GM19328 (cell line): ENCODE measurements around the gene SIX3.

Experiments
- ATAC-seq: cut with Tn5 transposase; IDR thresholded peaks from one replicate; pipeline ENCODE4 v1.9.1; 2021; ENCODE audit warnings: mild to moderate bottlenecking, moderate library complexity; ENCODE audit not compliant: unreplicated experiment

Gene SIX3

DNA sequence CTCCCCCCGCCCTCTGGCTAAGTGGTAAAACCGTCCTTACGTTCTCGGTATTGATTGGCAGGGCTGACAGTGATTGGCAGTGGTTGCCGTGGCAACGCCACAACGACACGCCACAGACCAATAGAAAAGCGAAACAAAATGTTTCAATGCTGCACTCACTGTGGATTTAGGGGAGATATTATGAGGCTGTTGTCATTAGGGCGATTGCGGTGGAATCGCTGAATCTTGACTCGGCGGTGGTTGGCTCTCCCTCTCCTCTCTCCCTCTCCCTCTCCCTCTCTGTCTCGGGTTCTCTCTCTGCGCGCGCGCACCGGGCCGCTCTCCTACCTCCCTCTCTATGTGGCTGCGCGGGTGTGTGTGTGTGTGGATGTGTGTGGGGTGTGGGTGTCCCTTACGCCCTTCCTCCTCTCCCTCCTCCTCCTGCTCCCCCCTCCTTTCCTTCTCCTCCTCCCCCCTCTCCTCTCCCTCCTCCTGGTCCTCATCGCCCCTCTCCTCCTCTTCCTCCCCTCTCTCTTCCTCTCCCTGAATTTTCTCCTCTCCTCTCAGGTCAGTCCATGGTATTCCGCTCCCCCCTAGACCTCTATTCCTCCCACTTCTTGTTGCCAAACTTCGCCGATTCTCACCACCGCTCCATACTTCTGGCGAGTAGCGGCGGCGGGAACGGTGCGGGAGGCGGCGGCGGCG is at the start of gene SIX3:
TSS of gene SIX3 (plus strand) at position 152 of the 684 bp plus-strand sequence. CDS start at position 555, 403 bp downstream.
- no peak for ATAC-seq

DNA sequence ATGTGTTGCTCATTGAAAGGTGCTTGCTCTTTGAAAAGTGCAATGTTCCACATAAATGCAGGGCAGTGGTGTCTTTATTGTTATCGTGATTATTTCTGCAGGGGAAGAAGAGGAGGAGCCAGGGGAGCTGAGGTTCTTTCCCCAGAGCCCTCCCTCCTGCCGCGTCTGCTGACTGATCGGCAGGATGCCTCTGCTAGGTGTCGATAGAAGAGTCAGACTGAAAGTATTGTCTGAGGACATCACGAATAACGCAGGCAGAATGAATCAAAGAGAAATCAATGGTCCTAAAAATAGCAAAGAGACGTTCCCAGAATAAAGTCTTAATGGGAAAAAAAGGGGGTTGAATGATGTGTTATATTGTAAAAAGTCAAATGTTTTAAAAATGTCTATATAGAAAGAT is 47.4 kb upstream of the SIX3 start:
- ATAC-seq = no peak

DNA sequence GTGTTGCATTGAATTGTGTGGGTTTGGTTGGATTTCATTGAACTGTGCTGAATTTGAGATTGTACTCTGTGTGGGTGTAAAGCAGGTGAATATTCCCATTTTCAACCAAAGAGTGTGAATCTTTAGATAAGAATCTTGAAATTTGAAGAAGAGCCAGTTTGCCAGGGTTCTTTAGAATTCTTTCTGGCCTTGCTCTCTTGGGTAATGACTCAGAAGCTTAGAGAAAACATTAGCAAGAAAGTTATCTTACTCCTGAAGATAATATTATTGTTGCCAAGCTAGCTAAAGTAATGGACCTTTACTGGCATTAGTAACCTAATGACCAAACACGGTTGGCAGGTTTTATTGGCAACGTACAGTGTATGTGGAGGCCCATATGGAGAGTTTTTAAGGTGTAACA is 46.4 kb upstream of the SIX3 start:
- ATAC-seq = no peak

DNA sequence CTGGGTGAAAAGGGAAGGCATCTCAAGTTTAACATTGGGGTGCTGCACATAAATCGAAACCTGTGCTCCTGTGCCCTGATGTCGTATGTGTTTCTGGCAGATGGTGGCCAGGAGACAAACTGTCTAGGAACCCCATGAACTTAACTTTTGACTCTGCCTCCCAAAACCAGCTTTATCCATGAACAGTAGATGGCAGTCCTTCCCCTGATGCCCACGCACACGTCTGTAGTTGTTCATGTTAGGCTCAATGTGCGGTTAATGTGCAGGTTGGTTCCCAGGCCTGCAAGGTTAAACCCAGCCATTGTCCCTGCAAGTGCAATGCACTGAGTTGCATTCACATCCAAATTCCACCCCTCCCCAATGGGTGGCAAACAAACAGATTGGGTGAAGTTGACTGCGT is 44.1 kb upstream of the SIX3 start:
- no peak for ATAC-seq

DNA sequence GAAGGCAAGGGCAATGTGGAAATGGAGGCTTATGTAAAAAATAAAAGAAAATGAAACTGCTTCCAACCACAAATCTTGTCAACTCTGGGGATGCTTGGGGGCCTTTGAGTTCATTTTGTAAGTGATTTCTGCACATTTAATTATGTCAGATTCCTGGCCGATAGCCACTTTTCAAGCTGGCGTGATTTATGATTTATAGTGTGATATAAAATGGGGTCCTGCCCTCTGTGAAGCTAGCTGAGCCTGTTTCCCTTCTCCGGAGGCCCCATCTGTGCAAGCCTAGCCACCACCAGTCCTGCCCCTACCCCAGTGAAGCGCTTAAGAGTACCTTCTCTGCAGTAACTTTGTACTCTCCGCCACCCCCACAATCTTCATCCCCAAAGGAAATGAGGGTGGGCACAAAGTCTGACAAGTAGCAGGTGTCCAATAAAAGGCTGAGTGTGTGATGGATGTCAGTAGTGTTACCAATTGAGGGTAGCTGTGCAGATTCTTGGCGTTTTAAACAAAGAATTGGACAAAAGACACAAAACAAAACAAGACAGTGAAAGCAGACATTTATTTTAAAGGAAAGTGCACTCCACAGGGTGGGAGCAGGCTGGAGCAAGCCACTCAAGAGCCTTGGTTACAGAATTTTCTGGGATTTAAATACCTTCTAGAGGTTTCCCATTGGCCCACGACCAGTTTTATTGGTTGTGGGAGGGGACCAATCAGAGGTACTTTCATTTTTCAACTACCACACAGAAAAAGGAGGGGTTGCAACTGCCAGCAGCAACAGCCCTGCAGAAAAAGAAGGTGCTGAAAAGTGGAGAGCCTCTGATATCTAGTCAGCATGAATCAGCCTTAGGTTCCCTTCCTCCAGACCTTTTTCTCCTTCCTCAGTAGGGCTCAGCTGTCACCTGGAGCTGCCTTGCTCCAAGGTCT is 39.0 kb upstream of the SIX3 start:
- ATAC-seq = no peak

DNA sequence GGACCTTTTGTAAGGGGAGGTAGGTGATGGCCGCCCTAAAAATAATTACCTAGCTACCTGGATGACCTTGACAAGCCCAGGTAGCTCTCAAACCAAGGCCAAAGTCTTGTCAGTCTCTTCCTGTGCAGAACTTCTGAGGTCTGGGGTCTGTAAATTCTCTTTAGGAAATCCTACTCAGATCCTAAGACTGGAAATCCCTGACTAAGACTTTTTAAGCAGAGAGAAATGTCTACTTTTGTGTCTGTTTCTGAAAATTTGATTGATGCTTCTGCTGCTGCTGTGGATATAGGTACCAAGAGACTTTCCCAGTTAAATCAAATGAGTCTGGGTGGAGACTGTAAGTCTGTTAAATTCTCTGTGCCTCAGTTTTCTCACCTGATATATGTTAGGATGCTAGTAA is 36.9 kb upstream of the SIX3 start:
- ATAC-seq = no peak

DNA sequence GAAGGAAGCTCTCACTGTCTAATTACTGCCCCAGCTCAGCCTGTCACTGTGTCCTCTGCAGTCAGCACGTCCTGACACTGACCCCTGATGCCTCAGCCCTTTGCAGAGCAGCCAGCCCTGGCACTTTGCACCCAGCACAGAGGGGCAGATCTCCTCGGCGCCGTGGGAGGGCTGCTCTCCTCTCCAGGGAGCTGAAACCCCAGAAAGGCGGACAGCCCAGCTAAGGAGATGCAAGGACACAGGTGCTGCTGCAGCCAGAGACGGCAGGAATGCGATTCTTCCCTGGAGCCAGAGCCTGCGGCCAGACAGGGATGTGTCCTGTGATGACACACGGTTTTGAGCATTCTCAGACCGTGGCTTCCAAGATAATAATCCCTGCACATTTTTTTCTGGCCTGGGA is 34.5 kb upstream of the SIX3 start:
- no peak for ATAC-seq

DNA sequence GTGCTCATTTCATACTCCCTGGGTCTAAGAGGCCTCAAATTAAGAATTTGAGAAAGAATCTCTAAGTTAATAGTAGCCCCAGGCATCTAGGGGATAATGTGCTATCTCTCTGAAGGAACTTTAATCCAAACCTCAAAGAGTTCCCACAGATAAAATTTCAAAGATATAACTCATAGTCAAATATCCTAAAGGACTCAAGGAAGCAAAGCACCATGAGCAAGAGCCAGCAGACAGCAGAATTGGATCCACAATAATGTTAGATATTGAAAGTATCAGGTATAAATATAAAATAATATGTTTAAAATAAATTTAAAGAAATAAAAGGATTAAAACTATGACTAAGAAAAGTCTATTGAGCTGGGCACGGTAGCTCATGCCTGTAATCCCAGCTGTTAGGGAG is 31.7 kb upstream of the SIX3 start:
- ATAC-seq = no peak

DNA sequence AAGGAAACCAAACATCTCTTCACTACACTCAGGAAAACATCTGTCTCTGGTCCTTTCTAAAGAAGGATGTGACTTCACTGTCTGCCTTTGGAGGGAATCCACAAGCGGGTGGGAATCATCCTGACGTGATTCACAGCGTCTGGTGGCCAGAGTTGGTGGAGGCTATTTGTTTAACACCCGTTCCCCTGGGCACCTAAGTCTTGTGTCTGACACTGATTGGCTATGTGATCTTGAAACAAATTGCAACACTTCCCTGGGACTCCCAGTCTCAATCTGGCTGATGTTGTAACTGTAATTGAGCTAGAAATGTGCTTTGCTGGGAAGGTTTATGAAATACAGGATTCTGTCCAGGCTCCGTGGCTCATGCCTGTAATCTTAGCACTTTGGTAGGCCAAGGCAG is 28.8 kb upstream of the SIX3 start:
- no peak for ATAC-seq

DNA sequence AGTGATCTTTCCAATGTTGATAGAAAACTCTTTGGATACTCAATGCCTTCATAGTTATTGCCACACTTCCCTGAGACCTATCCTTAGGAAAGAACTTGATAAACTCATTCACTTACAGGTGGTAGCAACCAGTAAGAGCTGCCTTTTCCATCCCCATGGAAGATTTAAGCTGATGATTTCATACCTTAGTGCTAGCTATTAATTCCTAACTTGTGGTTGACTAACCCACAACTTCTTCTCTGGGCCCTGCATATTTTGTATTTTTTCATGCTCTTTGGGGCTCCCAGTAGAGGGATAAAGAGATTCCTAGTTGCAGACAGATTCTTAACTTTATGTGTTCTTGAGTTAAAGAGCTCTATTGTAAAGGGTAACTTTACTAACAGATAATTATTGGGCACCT is 25.2 kb upstream of the SIX3 start:
- ATAC-seq = no peak

DNA sequence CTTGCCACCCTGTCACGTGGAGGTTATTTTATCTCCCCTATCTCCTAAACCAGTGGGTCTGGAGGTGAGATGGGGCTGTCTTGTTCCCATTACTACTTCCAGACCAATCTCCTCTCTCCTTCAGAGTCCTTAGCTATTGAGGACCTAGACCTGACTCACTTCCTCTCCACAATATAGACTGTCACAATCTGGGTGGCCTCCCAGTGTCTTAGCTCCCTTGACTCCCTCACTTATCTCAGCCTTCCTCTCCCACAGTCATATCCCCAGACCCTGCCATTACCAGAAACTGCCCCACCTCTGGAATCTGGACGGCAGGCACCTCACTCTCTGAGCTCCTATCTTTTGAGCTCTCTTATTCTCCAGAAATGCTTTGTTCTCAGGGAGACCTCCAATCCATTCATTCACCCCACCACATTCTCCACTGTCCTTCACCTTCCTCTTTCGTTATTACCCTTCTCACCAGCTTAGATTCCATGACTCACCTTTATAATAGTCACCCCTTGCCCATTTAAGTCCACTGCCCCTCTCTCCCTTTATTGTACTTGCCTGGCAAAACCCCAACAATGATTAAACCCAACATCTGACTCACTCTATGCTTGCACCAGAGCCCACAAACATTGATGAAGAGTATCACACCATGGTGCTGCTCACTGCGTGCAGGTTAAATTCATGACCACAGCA is 23.3 kb upstream of the SIX3 start:
- ATAC-seq = no peak

DNA sequence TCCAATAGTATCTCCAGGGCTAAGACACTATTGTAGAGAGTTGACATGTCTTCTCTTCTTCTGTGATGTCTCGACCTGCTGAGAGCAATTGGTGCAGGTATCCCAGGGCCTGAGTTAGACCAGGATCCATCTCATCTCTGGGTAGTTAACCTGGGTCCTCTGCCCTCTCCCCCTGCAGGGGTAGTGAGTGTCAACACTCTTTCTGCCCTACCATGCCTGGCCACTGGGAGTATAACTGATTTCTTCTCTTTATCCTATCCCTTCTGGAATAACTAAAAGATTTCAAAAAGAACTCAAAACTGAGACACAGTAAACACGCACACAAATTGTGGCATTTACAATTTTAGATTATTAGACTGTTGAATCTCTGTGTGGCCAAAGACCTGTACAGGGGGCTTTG is 20.8 kb upstream of the SIX3 start:
- ATAC-seq = no peak

DNA sequence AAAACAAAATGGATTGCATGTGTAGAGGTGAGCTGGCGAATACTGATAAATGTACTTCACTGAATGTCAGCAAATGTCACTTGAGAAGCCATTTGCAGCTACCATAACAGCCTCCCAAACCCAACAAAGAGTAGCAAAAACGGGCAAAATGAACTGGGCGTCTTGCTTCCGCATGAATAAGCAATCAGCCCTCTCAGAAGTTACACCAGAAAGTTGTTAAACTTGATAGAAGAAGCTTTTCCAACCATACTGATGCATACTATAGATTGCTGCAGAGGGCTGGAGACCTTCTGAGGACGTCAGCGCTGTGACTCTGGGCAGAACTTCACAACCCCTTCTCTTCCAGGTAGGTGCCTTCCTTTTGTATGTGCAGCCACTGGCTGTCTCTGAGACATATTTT is 18.7 kb upstream of the SIX3 start:
- ATAC-seq = no peak

DNA sequence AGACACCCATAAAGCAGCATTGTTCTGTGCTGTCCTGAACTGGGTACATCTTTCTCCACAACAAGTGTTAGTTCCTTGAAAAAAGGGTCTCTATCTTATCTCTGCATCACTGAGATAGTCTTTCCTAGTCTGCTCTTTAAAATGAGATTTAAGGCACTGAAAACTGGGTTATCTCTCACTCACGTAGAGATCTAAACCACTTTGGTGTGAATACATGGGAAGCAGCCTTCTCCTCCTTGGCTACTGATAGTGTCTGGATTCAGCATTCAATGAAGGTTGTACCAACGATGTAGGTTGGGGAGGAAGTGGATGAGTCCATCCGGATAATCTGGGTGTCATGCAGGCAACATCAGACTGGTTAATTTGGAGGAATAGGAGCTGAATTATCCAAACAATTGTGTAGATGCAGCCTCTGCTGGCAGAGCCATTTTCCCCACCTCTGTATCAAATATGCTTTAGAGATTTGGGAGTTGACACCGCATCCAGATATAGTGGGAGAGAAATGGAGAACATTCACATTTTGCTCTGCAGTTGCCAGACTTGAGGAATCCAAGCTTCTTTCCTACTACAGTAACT is 15.9 kb upstream of the SIX3 start:
- ATAC-seq = no peak

DNA sequence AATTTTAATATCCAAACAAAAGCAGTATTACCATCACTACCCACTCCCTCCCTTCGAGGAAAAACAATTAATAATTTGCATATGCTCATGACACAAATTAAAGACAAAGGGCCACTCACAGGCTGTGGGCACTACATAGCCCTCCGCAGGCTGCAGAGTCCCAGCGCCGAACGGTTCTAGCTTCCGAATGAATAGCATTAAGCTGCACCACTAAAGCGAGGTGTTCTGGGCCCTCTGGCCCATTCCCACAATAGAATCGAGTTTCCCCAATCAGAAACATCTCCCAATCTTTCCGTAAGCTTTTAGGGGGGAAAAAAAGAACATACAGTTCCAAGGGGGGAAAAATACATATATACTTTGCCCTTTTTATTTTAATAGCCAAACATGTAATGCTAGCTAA is 14.5 kb upstream of the SIX3 start:
- ATAC-seq = no peak

DNA sequence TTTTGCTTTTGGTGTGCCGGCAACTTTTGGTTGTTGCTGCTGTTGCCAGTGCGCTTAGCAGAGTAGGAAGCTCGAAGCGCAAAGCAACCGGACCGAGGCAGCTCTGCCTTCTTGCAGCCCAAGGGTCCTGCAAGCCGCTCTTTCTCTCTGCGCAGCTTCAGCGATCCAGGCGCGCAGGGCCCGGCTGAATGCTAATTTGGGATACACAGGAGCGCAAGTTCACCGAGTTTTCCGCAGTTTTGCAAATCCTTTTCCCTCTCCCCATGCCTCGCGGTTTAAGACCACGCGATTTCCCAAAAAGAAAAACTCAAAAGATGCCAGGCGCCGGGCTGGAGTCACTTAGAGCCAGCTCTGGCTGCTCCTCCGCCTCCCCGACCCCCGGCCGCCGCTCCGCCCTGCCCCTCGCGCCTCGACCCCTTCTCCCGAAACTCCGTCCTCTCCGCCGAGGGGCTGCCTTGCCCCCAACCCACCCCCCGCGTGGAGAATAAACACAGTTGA is 13.5 kb upstream of the SIX3 start:
- no peak for ATAC-seq

DNA sequence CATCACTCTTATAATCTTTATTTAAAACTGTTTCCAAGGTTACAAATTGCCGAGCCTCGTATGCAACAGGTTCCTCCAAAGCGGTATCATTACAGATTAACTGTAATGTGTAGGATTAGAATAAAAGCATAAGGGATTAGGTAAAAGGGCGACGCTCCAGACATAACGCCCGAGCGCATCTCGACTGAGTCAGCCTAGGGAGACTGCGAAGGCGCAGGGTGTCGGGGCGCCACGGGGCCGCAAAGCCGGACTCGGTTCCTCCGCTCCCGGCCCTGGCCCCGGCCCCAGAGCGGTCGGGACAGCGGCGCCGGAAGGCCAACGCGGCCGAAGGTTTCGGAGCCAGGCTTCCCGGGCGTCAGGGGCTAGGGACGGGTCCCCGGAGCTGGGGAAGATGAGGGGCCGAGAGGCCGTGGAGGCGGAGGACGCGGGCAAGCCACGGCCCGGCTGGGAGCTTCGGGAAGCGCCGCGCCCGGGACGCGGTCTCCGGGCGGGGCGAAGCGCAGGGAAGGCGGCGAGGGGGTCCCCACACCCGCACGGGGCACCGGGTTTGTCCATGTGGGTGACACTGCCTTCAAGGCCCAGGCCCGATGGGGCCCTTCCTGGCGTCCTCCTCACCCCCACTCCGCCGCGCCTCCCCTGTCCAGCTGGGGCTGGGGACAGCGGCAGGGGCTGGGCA is 12.9 kb upstream of the SIX3 start:
- no peak for ATAC-seq

DNA sequence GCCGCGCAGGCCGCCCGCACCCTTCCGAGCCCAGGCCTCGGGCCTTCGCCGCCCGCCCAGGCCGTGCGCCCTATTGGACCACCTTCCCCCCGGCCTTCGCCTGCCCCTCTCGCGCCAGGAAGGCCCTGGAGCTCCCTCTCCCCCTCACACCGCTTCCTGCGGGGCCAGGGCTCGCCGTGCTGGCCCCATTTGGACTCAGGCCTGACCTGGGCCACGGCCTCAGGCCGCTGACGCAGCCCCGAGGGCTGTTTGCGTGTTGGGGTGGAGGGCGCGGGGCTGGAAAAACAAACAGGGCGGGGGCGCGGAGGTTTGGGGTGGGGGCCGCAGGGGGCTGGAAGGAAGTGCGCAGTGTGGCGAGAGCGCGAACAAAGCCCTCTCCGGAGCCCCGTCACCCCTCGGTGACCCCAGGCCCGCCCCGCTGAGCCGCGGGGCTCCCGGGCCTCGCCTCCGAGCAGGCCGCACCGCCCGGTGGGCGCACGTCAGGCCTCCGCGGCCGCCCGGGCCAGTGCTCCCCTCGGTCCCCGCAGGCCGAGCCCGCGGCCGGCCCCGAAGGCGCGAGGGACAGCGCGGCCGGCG is 12.3 kb upstream of the SIX3 start:
- ATAC-seq = no peak

DNA sequence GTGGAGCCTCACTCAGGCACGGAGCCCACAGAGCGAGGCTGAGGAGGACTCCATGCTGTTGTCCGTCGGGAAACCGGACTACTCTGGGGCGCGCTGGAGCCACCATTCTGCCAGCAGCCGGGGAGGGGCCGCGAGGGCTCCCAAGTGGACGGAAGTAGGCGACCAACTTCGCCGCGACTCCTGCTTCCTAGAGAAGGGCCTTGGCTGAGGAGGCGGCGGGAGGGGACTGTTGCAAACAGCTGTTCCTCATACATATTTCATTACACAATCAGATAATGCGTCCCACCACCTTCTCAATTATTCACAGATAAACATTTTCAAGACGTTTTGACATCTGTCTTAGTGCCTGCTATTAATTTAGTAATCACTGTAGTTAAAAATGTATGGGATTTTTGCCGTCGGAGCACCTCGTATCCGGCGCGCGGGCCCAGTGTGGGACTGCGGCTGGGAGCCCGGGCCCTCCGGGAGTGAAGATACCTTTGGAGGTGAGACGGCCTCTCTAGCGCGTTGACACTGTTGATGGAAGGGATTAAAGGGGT is 11.7 kb upstream of the SIX3 start:
- ATAC-seq = no peak
